HG02798 (cell line): ENCODE measurements around the gene SEZ6L.

Source experiments
- ATAC-seq: cut with Tn5 transposase; IDR thresholded peaks from one replicate; pipeline ENCODE4 v1.9.1; 2021; ENCODE audit warnings: mild to moderate bottlenecking; ENCODE audit not compliant: unreplicated experiment, poor library complexity

SEZ6L gene

GRCh38 chr22:26289611-26290101 is 120.4 kb downstream of the SEZ6L start:
- no peak for ATAC-seq

- no peak for ATAC-seq
These were observed 122.8 kb downstream of the SEZ6L start for GRCh38 chr22:26291940-26292666.

DNA sequence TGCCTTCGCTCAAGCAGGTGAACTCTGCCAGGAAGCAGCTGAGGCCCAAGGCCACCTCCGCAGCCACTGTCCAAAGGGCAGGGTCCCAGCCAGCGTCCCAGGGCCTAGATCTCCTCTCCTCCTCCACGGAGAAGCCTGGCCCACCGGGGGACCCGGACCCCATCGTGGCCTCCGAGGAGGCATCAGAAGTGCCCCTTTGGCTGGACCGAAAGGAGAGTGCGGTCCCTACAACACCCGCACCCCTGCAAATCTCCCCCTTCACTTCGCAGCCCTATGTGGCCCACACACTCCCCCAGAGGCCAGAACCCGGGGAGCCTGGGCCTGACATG is 123.4 kb downstream of the SEZ6L start:
- ATAC-seq: no peak

DNA sequence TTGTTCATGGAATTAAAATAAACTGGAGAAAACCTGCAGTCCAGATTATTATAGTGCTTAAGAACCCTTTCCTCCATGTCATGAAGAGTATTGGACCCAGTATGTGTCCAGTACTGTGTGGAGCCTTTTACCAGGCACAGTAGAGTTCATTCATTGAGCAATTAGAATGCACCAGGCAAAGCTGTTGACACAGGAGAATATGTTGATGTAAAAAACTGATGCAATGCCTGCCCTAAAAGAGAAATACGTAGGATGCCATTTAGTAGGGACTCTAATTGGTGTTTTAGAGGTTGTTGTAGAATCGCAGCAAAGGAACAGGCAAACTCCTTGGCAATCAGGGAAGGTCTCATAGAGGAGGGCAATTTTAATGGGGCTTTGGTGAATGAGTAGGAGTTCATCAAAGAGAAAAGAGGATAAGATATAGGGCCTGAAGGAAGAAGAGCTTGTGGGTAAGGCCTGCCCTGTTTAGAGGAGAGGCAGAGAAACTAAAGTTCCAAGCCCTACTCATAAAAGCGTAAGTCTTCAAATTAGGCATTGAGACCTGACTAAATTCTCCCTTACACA is 126.4 kb downstream of the SEZ6L start:
- ATAC-seq: no peak

DNA sequence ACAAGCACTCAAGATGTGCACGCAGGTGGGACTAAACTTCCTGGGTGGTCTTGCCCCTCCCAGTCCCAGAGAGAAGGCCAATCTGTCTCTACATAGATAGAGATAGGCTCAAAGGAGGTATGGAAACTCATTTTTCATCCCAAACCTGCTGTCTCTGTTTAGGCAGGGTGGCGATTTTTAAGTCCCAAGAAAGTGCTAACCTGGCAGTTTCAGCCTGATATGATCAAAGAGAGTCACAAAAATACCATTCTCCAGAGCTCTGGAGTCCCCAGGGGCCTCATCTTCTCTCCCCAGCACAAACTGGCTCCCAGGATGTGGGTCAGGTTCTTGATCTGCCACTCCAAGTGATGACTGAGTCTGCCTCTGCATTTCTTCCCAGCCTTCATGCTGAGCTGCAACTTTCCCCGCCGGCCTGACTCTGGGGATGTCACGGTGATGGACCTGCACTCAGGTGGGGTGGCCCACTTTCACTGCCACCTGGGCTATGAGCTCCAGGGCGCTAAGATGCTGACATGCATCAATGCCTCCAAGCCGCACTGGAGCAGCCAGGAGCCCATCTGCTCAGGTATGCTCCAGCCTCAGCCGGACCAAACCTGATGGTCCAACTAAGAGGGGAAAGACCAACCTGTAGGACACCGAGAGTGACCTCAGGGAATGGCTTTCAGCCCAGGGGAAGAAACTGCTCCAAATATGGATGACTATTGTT is 129.5 kb downstream of the SEZ6L start:
- no peak for ATAC-seq

- ATAC-seq: no peak
These were observed 133.5 kb downstream of the SEZ6L start for GRCh38 chr22:26302726-26303125.

GRCh38 chr22:26303475-26303874 is 134.2 kb downstream of the SEZ6L start:
- ATAC-seq: no peak

- no peak for ATAC-seq
These were observed 135.5 kb downstream of the SEZ6L start for GRCh38 chr22:26304730-26305129.

GRCh38 chr22:26308467-26308866 is 139.2 kb downstream of the SEZ6L start:
- no peak for ATAC-seq

DNA sequence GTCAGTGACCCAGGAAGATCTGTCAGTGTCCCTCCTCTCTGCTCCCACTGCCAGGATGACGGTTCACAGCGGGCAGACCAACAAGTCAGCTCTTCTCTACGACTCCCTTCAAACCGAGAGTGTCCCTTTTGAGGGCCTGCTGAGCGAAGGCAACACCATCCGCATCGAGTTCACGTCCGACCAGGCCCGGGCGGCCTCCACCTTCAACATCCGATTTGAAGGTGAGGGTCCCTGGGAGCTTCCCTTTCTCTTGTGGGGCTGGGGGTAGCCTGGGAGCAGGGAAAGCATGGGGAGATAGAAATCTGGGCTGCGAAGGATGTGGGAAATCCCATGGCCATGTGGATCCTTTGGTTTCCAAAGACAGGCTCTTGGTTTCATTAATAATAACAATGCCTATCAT is 141.4 kb downstream of the SEZ6L start:
- ATAC-seq: no peak

GRCh38 chr22:26313291-26313690 is 144.0 kb downstream of the SEZ6L start:
- no peak for ATAC-seq

DNA sequence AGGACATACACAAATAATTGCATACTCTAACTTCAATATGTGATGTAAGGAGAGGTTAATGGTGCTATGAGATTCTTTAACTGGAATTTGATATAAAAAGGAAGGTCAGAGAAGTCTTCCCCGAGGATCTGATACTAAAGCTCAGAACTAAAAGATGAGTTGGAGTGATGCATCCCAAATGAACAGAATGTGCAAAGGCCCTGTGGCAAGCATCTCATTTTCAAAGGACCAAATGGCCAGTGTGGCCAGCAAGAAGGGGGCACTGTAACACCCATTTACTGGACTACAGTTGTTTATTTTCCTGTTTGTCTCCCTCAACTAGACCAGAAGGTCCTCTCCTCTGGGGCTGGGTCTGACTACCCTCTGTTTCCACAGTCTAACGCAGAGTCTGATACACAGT is 144.9 kb downstream of the SEZ6L start:
- no peak for ATAC-seq

DNA sequence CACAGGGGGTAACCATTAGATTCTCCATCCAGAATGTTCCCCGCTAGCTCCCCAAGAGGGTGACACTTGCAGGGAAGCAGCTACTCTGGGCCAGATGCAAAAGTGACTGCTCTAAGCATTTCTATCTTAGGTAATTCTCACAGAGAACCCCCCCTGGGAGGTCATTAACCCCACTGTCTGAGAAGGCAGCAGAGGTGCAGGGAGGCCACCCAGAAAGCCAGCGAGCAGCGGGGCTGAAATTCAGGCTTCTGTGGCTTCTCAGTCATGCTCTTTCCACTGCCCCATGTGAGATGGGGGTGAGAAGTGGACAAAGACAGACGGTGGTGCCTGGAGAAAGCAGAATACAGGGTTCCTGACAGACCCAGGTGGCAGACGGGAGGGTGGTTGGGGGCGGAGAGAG is 145.4 kb downstream of the SEZ6L start:
- ATAC-seq: no peak

DNA sequence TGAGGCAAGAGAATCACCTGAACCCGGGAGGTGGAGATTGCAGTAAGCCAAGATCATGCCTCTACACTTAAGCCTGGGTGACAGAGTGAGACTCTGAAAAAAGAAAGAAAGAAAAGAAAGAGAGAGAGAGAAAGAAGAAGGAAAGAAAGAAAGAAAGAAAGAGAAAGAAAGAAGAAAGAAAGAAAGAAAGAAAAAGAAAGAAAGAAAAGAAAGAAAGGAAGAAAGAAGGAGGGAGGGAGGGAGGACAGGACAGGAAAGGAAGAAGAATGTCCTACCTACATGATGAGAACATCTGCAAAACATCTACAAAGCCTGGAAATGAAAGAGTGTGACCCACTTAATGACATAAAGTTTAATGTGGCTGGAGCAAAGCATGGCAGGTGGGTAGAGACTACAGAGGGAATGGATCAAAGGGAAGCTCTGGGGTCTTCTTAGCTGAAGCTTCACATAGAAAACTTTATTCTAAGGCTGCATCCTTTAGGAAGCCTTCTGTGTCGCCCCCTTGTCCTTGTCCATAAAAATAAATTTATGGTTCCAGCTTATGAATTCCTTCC is 147.5 kb downstream of the SEZ6L start:
- ATAC-seq: no peak

DNA sequence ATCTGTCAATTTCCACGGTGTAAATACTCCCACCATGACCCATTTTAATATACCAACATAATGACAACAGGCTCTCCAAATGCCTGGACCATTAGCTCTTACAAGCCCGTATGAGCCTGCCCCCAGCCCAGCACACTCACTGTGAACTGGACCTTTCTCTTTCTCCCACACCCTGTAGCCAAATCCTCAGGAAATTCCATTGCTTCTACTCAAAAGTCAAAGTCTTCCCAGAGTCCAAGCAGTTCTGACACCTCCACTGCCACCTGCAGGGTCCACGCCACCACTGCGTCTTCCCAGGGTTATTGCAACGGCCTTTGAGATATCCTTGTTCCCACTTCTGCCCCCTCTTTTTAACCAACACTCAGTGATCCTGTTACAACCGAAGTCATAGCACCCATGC is 149.7 kb downstream of the SEZ6L start:
- no peak for ATAC-seq

GRCh38 chr22:26320447-26320846 is 151.2 kb downstream of the SEZ6L start:
- no peak for ATAC-seq

DNA sequence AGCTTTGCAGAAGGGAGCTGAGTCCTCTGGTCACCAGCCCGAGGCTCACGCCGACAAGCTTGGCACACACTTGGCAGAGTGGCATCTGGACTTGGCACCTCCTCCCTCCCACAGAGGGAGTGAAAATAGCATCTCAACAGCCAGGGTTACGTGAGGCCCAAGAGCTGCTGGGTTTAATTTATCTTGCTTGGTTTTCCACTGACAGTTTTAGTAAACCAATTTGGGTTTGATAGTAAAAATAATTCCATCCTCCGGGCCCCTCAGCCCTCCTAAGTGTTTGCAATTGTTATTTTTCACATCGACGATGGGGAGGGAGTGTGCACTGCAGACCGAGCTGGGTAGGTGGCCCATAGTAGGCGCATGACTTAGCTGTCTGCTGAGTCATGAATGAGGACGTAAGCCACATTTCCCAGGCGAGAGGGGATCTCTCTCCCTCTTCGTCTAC is 152.2 kb downstream of the SEZ6L start:
- ATAC-seq: no peak

DNA sequence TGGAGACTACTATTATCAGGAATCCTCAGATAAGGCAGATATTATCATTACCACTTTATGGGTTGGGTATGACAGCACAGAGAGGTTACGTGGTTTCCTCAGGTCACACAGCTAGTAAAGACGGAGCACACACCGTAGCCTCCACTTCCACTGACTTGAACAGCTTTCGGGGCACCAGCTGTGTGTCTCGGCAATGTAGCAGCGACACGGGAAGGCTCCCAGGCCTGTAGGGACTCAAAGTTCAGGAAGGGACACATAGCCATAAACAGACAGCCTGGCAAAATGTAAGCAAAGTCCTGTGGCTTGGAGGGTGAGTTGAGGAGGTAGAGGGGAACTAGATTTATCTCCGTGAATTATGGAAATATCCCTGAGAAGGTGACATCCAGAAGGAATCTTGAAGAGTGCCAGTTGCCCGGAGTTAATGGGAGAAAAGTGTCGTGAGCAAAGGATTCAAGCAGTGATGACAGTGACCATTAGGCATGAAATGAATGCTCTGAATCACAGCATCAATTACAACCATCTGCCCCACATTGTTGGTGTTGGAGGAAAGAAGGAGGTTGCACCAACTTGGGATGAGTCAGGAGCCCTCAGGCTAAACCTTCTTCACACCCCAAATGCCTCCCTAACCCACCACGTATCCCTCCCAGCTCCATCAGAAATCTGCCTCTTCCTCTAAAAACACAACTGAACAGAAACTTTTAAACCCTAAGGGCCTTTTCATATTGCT is 153.1 kb downstream of the SEZ6L start:
- no peak for ATAC-seq

DNA sequence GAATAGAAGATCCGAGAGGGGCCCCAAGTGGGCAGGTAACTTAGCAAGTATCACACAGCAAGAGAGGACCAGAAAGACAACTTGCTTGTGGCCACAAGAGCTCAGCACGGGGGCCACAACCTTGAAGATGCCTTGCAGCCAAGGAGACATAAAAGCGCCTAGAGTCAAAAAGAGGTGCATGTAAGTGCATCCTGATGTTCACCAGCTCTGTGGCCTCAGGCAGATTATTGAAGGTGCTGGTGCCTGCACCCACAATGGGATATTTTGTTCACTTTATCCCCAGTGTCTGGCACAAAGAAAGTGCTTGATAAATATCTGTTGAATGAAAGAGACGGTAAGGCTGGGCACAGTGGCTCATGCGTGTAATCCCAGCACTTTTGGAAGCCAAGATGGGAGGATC is 153.8 kb downstream of the SEZ6L start:
- ATAC-seq: no peak

DNA sequence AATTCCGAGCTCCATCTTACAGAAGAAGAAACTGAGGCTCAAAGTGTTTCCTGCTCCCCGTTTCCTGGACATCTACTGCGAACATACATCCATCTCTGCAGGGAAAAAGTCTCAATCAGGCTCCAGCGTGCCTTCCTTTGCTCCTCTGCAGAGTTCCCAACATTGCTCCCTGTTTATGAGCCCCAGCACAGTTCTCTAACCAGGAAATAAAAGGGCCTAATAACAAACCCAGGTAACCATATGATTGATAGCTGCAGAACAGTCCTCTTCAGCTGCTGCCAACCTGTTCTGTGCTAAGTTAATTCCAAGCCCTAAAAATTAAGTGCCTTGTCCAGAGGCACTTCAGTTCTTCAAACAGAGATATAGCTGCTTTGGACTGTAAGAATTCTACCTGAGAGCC is 154.9 kb downstream of the SEZ6L start:
- no peak for ATAC-seq

DNA sequence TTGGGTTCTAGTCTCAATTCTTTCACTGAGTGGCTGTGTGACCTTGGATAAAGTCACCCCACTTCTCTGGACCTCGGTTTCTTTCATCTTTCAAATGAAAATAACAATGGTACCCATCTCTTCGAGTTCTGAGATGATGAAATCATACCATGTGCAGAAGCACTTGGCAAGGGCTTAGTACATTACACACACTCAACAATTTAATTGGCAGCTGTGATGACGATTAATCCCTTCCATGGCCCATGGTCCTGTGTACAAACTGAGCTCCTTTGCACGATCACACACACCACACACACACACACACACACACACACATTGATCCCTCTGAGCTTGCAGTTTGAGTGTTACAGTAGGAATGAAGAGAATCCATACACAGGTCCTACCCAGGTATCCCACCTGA is 156.4 kb downstream of the SEZ6L start:
- ATAC-seq: no peak
